ENCODE measurements around the gene ST3GAL5.

The ST3GAL5 gene

GRCh38 chr2:85803704-85804425, 84.9 kb downstream of the ST3GAL5 start:
- Histone ChIP-seq H3K27me3 (replicated peaks; ENCODE audit: control insufficient read depth, insufficient read depth, low read length) (no peaks in the 10 kb centered on the region; the same call in 1 of the 2 replicates), H3K36me3 (ENCODE audit: control insufficient read depth, insufficient read depth, low read length) (no peaks in the 10 kb centered on the region), H3K4me3 (replicated peaks; ENCODE audit: low read depth, low read length) (no peak overlapping the region)
- TF ChIP-seq, protein P1, sequence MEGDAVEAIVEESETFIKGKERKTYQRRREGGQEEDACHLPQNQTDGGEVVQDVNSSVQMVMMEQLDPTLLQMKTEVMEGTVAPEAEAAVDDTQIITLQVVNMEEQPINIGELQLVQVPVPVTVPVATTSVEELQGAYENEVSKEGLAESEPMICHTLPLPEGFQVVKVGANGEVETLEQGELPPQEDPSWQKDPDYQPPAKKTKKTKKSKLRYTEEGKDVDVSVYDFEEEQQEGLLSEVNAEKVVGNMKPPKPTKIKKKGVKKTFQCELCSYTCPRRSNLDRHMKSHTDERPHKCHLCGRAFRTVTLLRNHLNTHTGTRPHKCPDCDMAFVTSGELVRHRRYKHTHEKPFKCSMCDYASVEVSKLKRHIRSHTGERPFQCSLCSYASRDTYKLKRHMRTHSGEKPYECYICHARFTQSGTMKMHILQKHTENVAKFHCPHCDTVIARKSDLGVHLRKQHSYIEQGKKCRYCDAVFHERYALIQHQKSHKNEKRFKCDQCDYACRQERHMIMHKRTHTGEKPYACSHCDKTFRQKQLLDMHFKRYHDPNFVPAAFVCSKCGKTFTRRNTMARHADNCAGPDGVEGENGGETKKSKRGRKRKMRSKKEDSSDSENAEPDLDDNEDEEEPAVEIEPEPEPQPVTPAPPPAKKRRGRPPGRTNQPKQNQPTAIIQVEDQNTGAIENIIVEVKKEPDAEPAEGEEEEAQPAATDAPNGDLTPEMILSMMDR (IDR thresholded peaks at IDR 0.05; ENCODE audit: insufficient read depth, low read length, poor library complexity, severe bottlenecking): no peak
- DNase-seq (ENCODE audit: extremely low read depth, insufficient read length): no peak

GRCh38 chr2:85802354-85803103, 86.3 kb downstream of the ST3GAL5 start:
- TF ChIP-seq, protein P1 (IDR thresholded peaks at IDR 0.05; ENCODE audit: insufficient read depth, low read length, poor library complexity, severe bottlenecking): no peak
- DNase-seq (ENCODE audit: extremely low read depth, insufficient read length): no peak
- H3K27me3 ChIP-seq (replicated peaks; ENCODE audit: control insufficient read depth, insufficient read depth, low read length): no peaks in the 10 kb centered on the region; the same call in 1 of the 2 replicates
- H3K4me3 ChIP-seq (replicated peaks; ENCODE audit: low read depth, low read length): no peak overlapping the region
- no peaks in the 10 kb centered on the region for H3K36me3 ChIP-seq (ENCODE audit: control insufficient read depth, insufficient read depth, low read length)

DNA sequence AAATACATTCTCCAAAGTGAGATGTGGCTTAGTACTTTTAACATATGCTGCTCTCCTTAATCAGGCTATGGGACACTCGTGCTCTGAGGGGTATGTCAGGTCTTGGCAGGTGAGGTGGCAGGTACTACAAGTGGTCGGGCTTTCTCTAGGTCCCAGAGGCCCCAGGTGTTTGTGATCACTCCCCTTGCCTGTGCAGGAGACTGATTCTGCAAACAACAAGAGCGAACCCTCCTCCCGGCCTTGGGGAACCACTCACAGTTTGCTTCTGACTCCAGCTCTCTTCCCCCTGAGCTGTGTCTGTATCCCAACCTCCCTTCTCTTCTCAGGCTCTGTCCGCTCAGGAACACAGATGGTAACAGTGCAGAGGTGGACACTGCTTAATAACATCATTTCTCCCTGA, 86.9 kb downstream of the ST3GAL5 start:
- TF ChIP-seq, protein P1 (IDR thresholded peaks at IDR 0.05; ENCODE audit: insufficient read depth, low read length, poor library complexity, severe bottlenecking): no peak
- no peak overlapping the region for H3K4me3 ChIP-seq (replicated peaks; ENCODE audit: low read depth, low read length)
- H3K27me3 ChIP-seq (replicated peaks; ENCODE audit: control insufficient read depth, insufficient read depth, low read length): no peaks in the 10 kb centered on the region; the same call in 1 of the 2 replicates
- no peaks in the 10 kb centered on the region for H3K36me3 ChIP-seq (ENCODE audit: control insufficient read depth, insufficient read depth, low read length)
- no peak for DNase-seq (ENCODE audit: extremely low read depth, insufficient read length)

DNA sequence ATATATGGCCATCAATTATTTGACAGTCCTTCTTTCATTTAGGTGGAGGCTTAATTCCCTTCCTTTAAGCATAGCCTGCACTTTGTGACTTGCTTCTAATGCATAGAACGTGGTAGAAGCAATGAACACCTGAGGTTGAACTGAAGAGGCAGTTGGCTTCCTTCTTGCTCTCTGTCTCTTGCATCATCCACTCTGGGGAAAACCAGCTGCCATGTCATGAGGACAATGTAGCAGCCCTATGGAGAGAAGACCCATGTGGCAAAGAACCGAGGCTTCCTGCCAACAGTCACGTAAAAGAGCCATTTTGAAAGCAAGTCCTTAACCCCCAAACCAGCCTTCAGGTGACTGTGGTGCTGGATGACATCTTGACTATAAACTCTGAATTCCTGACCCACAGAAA, 88.2 kb downstream of the ST3GAL5 start:
- DNase-seq (ENCODE audit: extremely low read depth, insufficient read length): no peak
- Histone ChIP-seq H3K27me3 (replicated peaks; ENCODE audit: control insufficient read depth, insufficient read depth, low read length) (no peaks in the 10 kb centered on the region; the same call in 1 of the 2 replicates), H3K36me3 (ENCODE audit: control insufficient read depth, insufficient read depth, low read length) (no peaks in the 10 kb centered on the region), H3K4me3 (replicated peaks; ENCODE audit: low read depth, low read length) (no peak overlapping the region)
- TF ChIP-seq, protein P1 (IDR thresholded peaks at IDR 0.05; ENCODE audit: insufficient read depth, low read length, poor library complexity, severe bottlenecking): no peak

- no peak for DNase-seq (ENCODE audit: extremely low read depth, insufficient read length)
Observed at GRCh38 chr2:85799215-85799956, 89.4 kb downstream of the ST3GAL5 start.

More at GRCh38 chr2:85799215-85799956, 89.4 kb downstream of the ST3GAL5 start:
- peaks cover 1% of the 10 kb centered on the region; the same call in 1 of the 2 replicates for H3K27me3 ChIP-seq (replicated peaks; ENCODE audit: control insufficient read depth, insufficient read depth, low read length)
- TF ChIP-seq, protein P1 (IDR thresholded peaks at IDR 0.05; ENCODE audit: insufficient read depth, low read length, poor library complexity, severe bottlenecking): no peak
- no peak overlapping the region for H3K4me3 ChIP-seq (replicated peaks; ENCODE audit: low read depth, low read length)
- no peaks in the 10 kb centered on the region for H3K36me3 ChIP-seq (ENCODE audit: control insufficient read depth, insufficient read depth, low read length)

Measured in GM06990 (cell line).